H1 (cell line): Measurements from ENCODE around the gene SYCE3. TPM values are rescaled to one million over a fixed set of nuclear protein-coding genes. Genes with fewer than 3 reads are reported as not detected.

Experiments
- CTCF ChIA-PET: fragments of 300-600 bp; sonication (Branson Sonifier 250); formaldehyde crosslinking; loops from one replicate; lab custom pipeline; 2021; ENCODE audit not compliant: partially characterized antibody; lab: Charles Lee
- POLR2A ChIA-PET: fragments of 300-600 bp; sonication (Branson Sonifier 250); formaldehyde crosslinking; loops from one replicate; lab custom pipeline; 2021; ENCODE audit warnings: inconsistent platforms; ENCODE audit not compliant: partially characterized antibody; lab: Charles Lee
- DNase-seq, 2 experiments: peaks; one replicate each; pipeline versions ENCODE4 v3.0.0 to v3.0.0-alpha.2; 2010 to 2022; ENCODE audit warnings: low spot score in 2 of 2, low read depth in 1 of 2, mixed read lengths in 1 of 2
- FAIRE-seq: peaks from 2 replicates; lab custom pipeline; 2011; peaks lifted over from hg19 to GRCh38; lab: Jason Lieb, UNC
- H2AFZ ChIP-seq: 2 replicates; pipeline ENCODE4 v1.8.1; 2012; ENCODE audit warnings: low read length, inconsistent platforms
- H2AK5ac ChIP-seq: 2 replicates; pipeline ENCODE4 v1.6.1; 2013; ENCODE audit warnings: low read depth, low read length
- H2BK120ac ChIP-seq: replicated peaks from 2 replicates; pipeline ENCODE3; 2013; ENCODE audit warnings: low read depth, low read length, inconsistent platforms
- H2BK12ac ChIP-seq: 2 replicates; pipeline ENCODE4 v1.6.1; 2013; ENCODE audit warnings: low read depth, low read length
- H2BK15ac ChIP-seq: 2 replicates; pipeline ENCODE4 v1.6.1; 2013; ENCODE audit warnings: low read length
- H2BK20ac ChIP-seq: 2 replicates; pipeline ENCODE4 v1.6.1; 2013; ENCODE audit warnings: low read length
- H2BK5ac ChIP-seq: 2 replicates; pipeline ENCODE4 v1.6.1; 2013; ENCODE audit warnings: low read depth, low read length
- H3K14ac ChIP-seq: 2 replicates; pipeline ENCODE4 v1.6.1; 2013; ENCODE audit warnings: inconsistent platforms; ENCODE audit not compliant: insufficient read length
- H3K18ac ChIP-seq: 2 replicates; pipeline ENCODE4 v1.6.1; 2013; ENCODE audit warnings: low read length; ENCODE audit errors: extremely low read depth
- H3K23ac ChIP-seq: 2 replicates; pipeline ENCODE4 v1.6.1; 2013; ENCODE audit warnings: inconsistent platforms; ENCODE audit not compliant: insufficient read length
- H3K23me2 ChIP-seq: 2 replicates; pipeline ENCODE4 v1.6.1; 2013; ENCODE audit warnings: low read depth, low read length
- H3K27ac ChIP-seq: 2 replicates; pipeline ENCODE4 v1.6.1; 2011; ENCODE audit warnings: low read depth, low read length, inconsistent platforms
- H3K27me3 ChIP-seq, 4 experiments: replicated peaks in 1 of 4; 1 replicate in 1 of 4; 2 replicates in 3 of 4; pipeline versions ENCODE4 v1.6.1 to v1.8.1; 2011 to 2013; ENCODE audit warnings: low read length in 3 of 4, mild to moderate bottlenecking in 3 of 4, inconsistent platforms in 2 of 4, mixed read lengths in 2 of 4, moderate library complexity in 1 of 4; ENCODE audit not compliant: control insufficient read depth in 3 of 4, insufficient read depth in 3 of 4; ENCODE audit errors: extremely low read depth in 1 of 4
- H3K36me3 ChIP-seq, 4 experiments: 2 replicates each; pipeline versions ENCODE4 v1.6.1 to v1.8.1; 2011 to 2013; ENCODE audit warnings: mild to moderate bottlenecking in 4 of 4, low read length in 3 of 4, moderate library complexity in 2 of 4, control low read depth in 1 of 4, inconsistent platforms in 1 of 4; ENCODE audit not compliant: insufficient read depth in 4 of 4, control insufficient read depth in 2 of 4
- H3K4ac ChIP-seq: replicated peaks from 2 replicates; pipeline ENCODE3; 2013; ENCODE audit warnings: low read length, low read depth, mixed read lengths, inconsistent platforms; ENCODE audit not compliant: insufficient read length
- H3K4me1 ChIP-seq, 4 experiments: replicated peaks in 1 of 4; 1 replicate in 1 of 4; 2 replicates in 3 of 4; pipeline versions ENCODE4 v1.6.1 to v1.8.1; 2011 to 2013; ENCODE audit warnings: low read length in 3 of 4, inconsistent platforms in 2 of 4, mixed read lengths in 1 of 4; ENCODE audit not compliant: insufficient read depth in 4 of 4, control insufficient read depth in 3 of 4
- H3K4me2 ChIP-seq, 2 experiments: 2 replicates each; pipeline versions ENCODE4 v1.6.1 to v1.8.1; 2011 to 2013; ENCODE audit warnings: low read depth in 2 of 2, low read length in 2 of 2, control low read depth in 1 of 2, inconsistent platforms in 1 of 2, mild to moderate bottlenecking in 1 of 2; ENCODE audit not compliant: insufficient read depth in 1 of 2
- H3K4me3 ChIP-seq, 4 experiments: fragments of 200-600, 300-600 bp in 1 of 4; sonication (generic), shearing (Covaris generic), sonication (Bioruptor Twin) in 1 of 4; 2 replicates each; pipeline versions ENCODE4 v1.5.1 to v1.8.1; 2011 to 2016; ENCODE audit warnings: low read length in 4 of 4, low read depth in 3 of 4, control low read depth in 2 of 4, inconsistent platforms in 2 of 4, mild to moderate bottlenecking in 2 of 4, mixed read lengths in 1 of 4, moderate library complexity in 1 of 4; ENCODE audit not compliant: insufficient read depth in 2 of 4; ENCODE audit errors: extremely low read depth in 1 of 4
- H3K56ac ChIP-seq: replicated peaks from 2 replicates; pipeline ENCODE3; 2013; ENCODE audit warnings: low read depth, mild to moderate bottlenecking, mixed read lengths, low read length, inconsistent platforms; ENCODE audit not compliant: insufficient read length
- H3K79me1 ChIP-seq: 2 replicates; pipeline ENCODE4 v1.6.1; 2013; ENCODE audit warnings: low read depth, low read length, control low read depth
- H3K79me2 ChIP-seq, 2 experiments: 2 replicates each; pipeline versions ENCODE4 v1.6.1 to v1.8.1; 2012 to 2013; ENCODE audit warnings: low read length in 2 of 2, mild to moderate bottlenecking in 2 of 2, inconsistent platforms in 1 of 2; ENCODE audit not compliant: insufficient read depth in 2 of 2, control insufficient read depth in 1 of 2
- H3K9ac ChIP-seq, 4 experiments: replicated peaks in 1 of 4; 1 replicate in 1 of 4; 2 replicates in 3 of 4; pipeline versions ENCODE4 v1.6.1 to v1.8.1; 2011 to 2013; ENCODE audit warnings: low read depth in 3 of 4, low read length in 3 of 4, control low read depth in 2 of 4, mild to moderate bottlenecking in 2 of 4, moderate library complexity in 2 of 4, inconsistent platforms in 1 of 4; ENCODE audit errors: extremely low read depth in 1 of 4
- H3K9me3 ChIP-seq, 2 experiments: 2 replicates each; pipeline versions ENCODE4 v1.6.1 to v1.8.1; 2012 to 2013; ENCODE audit warnings: mild to moderate bottlenecking in 2 of 2, moderate library complexity in 2 of 2, control low read depth in 1 of 2, inconsistent platforms in 1 of 2, low read depth in 1 of 2, low read length in 1 of 2, mixed read lengths in 1 of 2; ENCODE audit not compliant: insufficient read depth in 2 of 2
- H4K20me1 ChIP-seq, 2 experiments: replicated peaks in 1 of 2; 2 replicates each; pipeline versions ENCODE3 to v1.8.1; 2011 to 2013; ENCODE audit warnings: inconsistent platforms in 2 of 2, low read length in 2 of 2, mild to moderate bottlenecking in 1 of 2; ENCODE audit not compliant: insufficient read depth in 2 of 2, control insufficient read depth in 1 of 2
- H4K5ac ChIP-seq: 2 replicates; pipeline ENCODE4 v1.6.1; 2013; ENCODE audit warnings: low read length, low read depth, mixed read lengths, inconsistent platforms; ENCODE audit not compliant: insufficient read length
- H4K8ac ChIP-seq: 2 replicates; pipeline ENCODE4 v1.8.0; 2013; ENCODE audit warnings: mild to moderate bottlenecking, moderate library complexity, low read length, inconsistent platforms; ENCODE audit not compliant: insufficient read depth; ENCODE audit errors: extremely low read depth
- H4K91ac ChIP-seq: replicated peaks from 2 replicates; pipeline ENCODE3; 2013; ENCODE audit warnings: low read length, mixed read lengths, inconsistent platforms; ENCODE audit not compliant: insufficient read length
- ASH2L ChIP-seq: fragments of 200-600, 300-600 bp; sonication (generic); IDR thresholded peaks from one replicate; pipeline ENCODE4 v1.7.1; 2017; ENCODE audit warnings: low read length
- BACH1 ChIP-seq: IDR thresholded peaks from 2 replicates; pipeline ENCODE4 v1.6.1; 2012; ENCODE audit warnings: low read length, improper control_type of control experiment
- CBX5 ChIP-seq: fragments of 300-800, 300-1000 bp; sonication (generic); IDR thresholded peaks from 2 replicates; pipeline ENCODE4 v1.7.1; 2016; ENCODE audit warnings: antibody characterized with exemption, low read length, low read depth
- CTBP2 ChIP-seq: IDR thresholded peaks from 2 replicates; pipeline ENCODE4 v1.7.0; 2011; ENCODE audit warnings: borderline replicate concordance, mild to moderate bottlenecking, moderate library complexity, mixed read lengths, low read length; ENCODE audit not compliant: insufficient read depth, insufficient read length
- EP300 ChIP-seq, 2 experiments: IDR thresholded peaks; 1 replicate in 1 of 2; 2 replicates in 1 of 2; pipeline ENCODE4 v1.6.1; 2011 to 2012; ENCODE audit warnings: low read depth in 2 of 2, low read length in 2 of 2, mild to moderate bottlenecking in 2 of 2, borderline replicate concordance in 1 of 2, inconsistent platforms in 1 of 2, moderate library complexity in 1 of 2
- FOSL1 ChIP-seq: IDR thresholded peaks from 2 replicates; pipeline ENCODE4 v1.6.1; 2011; ENCODE audit warnings: mild to moderate bottlenecking, low read depth, low read length, moderate library complexity; ENCODE audit not compliant: insufficient read depth
- GABPA ChIP-seq: IDR thresholded peaks from 2 replicates; pipeline ENCODE4 v1.6.1; 2011; ENCODE audit warnings: mild to moderate bottlenecking, low read length, moderate library complexity, borderline replicate concordance; ENCODE audit not compliant: insufficient read depth
- KDM1A ChIP-seq: fragments of 200-600, 300-600 bp; sonication (generic); IDR thresholded peaks from 2 replicates; pipeline ENCODE4 v1.7.1; 2016; ENCODE audit warnings: mild to moderate bottlenecking, low read length, borderline replicate concordance
- KDM4A ChIP-seq: IDR thresholded peaks from one replicate; pipeline ENCODE4 v1.7.1; 2012; ENCODE audit warnings: low read depth, mild to moderate bottlenecking, moderate library complexity, low read length, inconsistent platforms; ENCODE audit not compliant: severe bottlenecking
- NRF1 ChIP-seq: IDR thresholded peaks from 2 replicates; pipeline ENCODE4 v1.6.1; 2011; ENCODE audit warnings: mild to moderate bottlenecking, low read depth, low read length, improper control_type of control experiment
- RNF2 ChIP-seq: fragments of 200-900, 300-1000 bp; sonication (generic); IDR thresholded peaks from 2 replicates; pipeline ENCODE4 v1.7.1; 2016; ENCODE audit warnings: borderline replicate concordance, low read depth, mild to moderate bottlenecking, antibody characterized with exemption, low read length; ENCODE audit not compliant: poor library complexity, severe bottlenecking; ENCODE audit errors: missing control alignments
- WGBS, 2 experiments: shearing (Covaris generic) in 1 of 2; methylation state at CpG; one replicate each; pipeline versions ENCODE4 v1.1.6 to v1.1.7; 2013 to 2015; ENCODE audit warnings: low lambda C conversion rate in 2 of 2, mixed read lengths in 2 of 2, inconsistent platforms in 1 of 2, low coverage in 1 of 2, missing lambda C conversion rate in 1 of 2; ENCODE audit not compliant: insufficient replicate concordance in 2 of 2, insufficient coverage in 1 of 2, insufficient read length in 1 of 2; ENCODE audit errors: extremely low coverage in 1 of 2, missing lambda C conversion rate in 1 of 2; 5-methylcytosine and 5-hydroxymethylcytosine counted together
- polyA plus RNA-seq, 7 experiments: library from polyadenylated mRNA; depleted of rRNA in 3 of 7; stranded (reverse) in 5 of 7; unstranded in 2 of 7; fragments of >200 nt in 5 of 7; fragments of 200-250 nt in 2 of 7; gene quantifications; 1 replicate in 5 of 7; 2 replicates in 1 of 7; 4 replicates in 1 of 7; pipeline versions ENCODE4 v1.2.1 to v1.2.3, GENCODE V29; 2011 to 2013; ENCODE audit warnings: missing spikeins in 2 of 7, mixed read lengths in 2 of 7
- total RNA-seq: library from RNA; stranded (reverse); fragmentation: NEBNext Ultra II Directional; extraction: Animal tissue kit (Norgen Biotek cat#: 25700); gene quantifications from 2 replicates; pipeline ENCODE4 v1.2.1, GENCODE V29; 2021

SYCE3 gene
- total and polyA plus RNA-seq, 2 of the 8 experiments (the other 6 are each of a cell fraction or from before 2014, with no cell fraction given): 1.9 TPM; not detected in 1

- Histone ChIP-seq H3K79me2 (no peaks in the 10 kb centered on the region), H4K5ac (peak overlapping the region; percentile 70), H3K4me3 (peak overlapping the region; percentile 63 to 78 (median 67)), H3K79me1 (no peaks in the 10 kb centered on the region), H2BK120ac (no peak overlapping the region), H3K4ac (no peak overlapping the region), H3K9me3 (no peaks in the 10 kb centered on the region), H2BK12ac (no peak overlapping the region), H2BK20ac (no peak overlapping the region), H3K27ac (no peak overlapping the region; the same call in 1 of the 2 replicates), H2AFZ (no peak overlapping the region), H3K36me3 (peaks cover 4 to 15% (median 11%) of the 10 kb centered on the region in 4 experiments; a peak in 6 of 8 replicates), H2BK15ac (no peak overlapping the region), H4K20me1 (peaks cover 5 to 25% of the 10 kb centered on the region in 2 experiments), H3K9ac (peak overlapping the region in 3 of 4 experiments; percentile 66 to 76 (median 68); a peak in 5 of 7 replicates), H3K23ac (no peak overlapping the region), H3K18ac (no peak overlapping the region; the same call in 1 of the 2 replicates), H3K23me2 (peaks cover 21% of the 10 kb centered on the region; the same call in 1 of the 2 replicates), H3K14ac (no peak overlapping the region), H4K8ac (peak overlapping the region; percentile 45; the same call in 1 of the 2 replicates), H3K4me2 (peak overlapping the region; percentile 70 to 88), H3K56ac (no peak overlapping the region), H3K27me3 (peaks cover 25 to 42% (median 35%) of the 10 kb centered on the region in 4 experiments), H3K4me1 (peaks cover 0 to 17% (median 8%) of the 10 kb centered on the region in 4 experiments; a peak in 5 of 7 replicates), H4K91ac (no peak overlapping the region), H2AK5ac (no peak overlapping the region), H2BK5ac (peak overlapping the region; percentile 63; the same call in 1 of the 2 replicates)
- POLR2A ChIA-PET: interaction anchor here (0.6 to 3.0 kb wide), 16 partner anchors 11 to 85 kb away, joined by 3 to 32 read pairs (median 4); partner anchors contain the start of genes LMF2, NCAPH2 and SYCE3
- CTCF ChIA-PET: interaction anchor here (0.6 to 3.4 kb wide), 30 partner anchors 8 to 278 kb away, joined by 3 to 36 read pairs (median 4); partner anchors contain the start of genes DENND6B, KLHDC7B, LMF2 and NCAPH2
- no peak for FAIRE-seq
- DNase-seq: no peak
- 1% methylated on average over 32 of the region's 33 CpGs; no CpG with 5 or more reads in 1 of the 2 experiments for WGBS, 2 experiments
- TF ChIP-seq BACH1: no peak
- TF ChIP-seq RNF2: no peak
- TF ChIP-seq ASH2L: peak; percentile 18
- no peak for TF ChIP-seq NRF1
- TF ChIP-seq GABPA: no peak
- no peak for TF ChIP-seq CTBP2
- no peak for TF ChIP-seq EP300 (IDR thresholded peaks at IDR 0.05; ENCODE audit: borderline replicate concordance in 1 of 2, low read depth in 2 of 2, low read length in 2 of 2)
- TF ChIP-seq FOSL1: no peak
- TF ChIP-seq KDM1A: no peak
- peak; percentile 50 for TF ChIP-seq KDM4A
- TF ChIP-seq CBX5: no peak
These were observed 36.9 kb downstream of the SYCE3 start for GRCh38 chr22:50525858-50526107.
